COR-L47 (cell line): ENCODE measurements around the gene CCDC144A.
"Not testable (repeated sequence)": the region's sequence is repeated elsewhere in the genome, so short reads cannot be mapped to it uniquely, and the experiment has no call there.

Source experiments
- DNase-seq: peaks from one replicate; lab custom pipeline; 2025; lab: John Stamatoyannopoulos, UW

Gene CCDC144A

GRCh38 chr17:16820161-16820877, 130.3 kb downstream of the CCDC144A start:
- peak; percentile 21 for DNase-seq

GRCh38 chr17:16820979-16821543, 131.0 kb downstream of the CCDC144A start:
- DNase-seq = no peak

- DNase-seq = not testable (repeated sequence)
Observed at GRCh38 chr17:16822133-16822532, 132.1 kb downstream of the CCDC144A start.

- DNase-seq = not testable (repeated sequence)
Observed at GRCh38 chr17:16823768-16824406, 133.8 kb downstream of the CCDC144A start.
